Muscle layer of duodenum (tissue), 2 donors: ENCODE measurements around the gene SYNDIG1.

ENCODE experiments used
- H3K27ac ChIP-seq: one replicate; pipeline ENCODE4 v1.7.0; 2013; ENCODE audit warnings: mild to moderate bottlenecking, low read length
- H3K27me3 ChIP-seq: one replicate; pipeline ENCODE4 v1.7.0; 2013; ENCODE audit warnings: low read depth, mild to moderate bottlenecking, control low read depth, low read length
- H3K36me3 ChIP-seq, 2 donors: one replicate each; pipeline ENCODE4 v1.7.0; 2013; ENCODE audit warnings: low read length in 2 of 2, control low read depth in 1 of 2, mild to moderate bottlenecking in 1 of 2; ENCODE audit not compliant: insufficient read depth in 2 of 2, control insufficient read depth in 1 of 2
- H3K4me1 ChIP-seq, 2 donors: one replicate each; pipeline ENCODE4 v1.7.0; 2013; ENCODE audit warnings: low read length in 2 of 2, mild to moderate bottlenecking in 2 of 2, control low read depth in 1 of 2, moderate library complexity in 1 of 2; ENCODE audit not compliant: insufficient read depth in 2 of 2, control insufficient read depth in 1 of 2
- H3K4me3 ChIP-seq, 2 donors: one replicate each; pipeline ENCODE4 v1.7.0; 2013; ENCODE audit warnings: low read length in 2 of 2, low read depth in 1 of 2, mild to moderate bottlenecking in 1 of 2
- H3K9me3 ChIP-seq, 2 donors: one replicate each; pipeline ENCODE4 v1.7.0; 2013; ENCODE audit warnings: low read length in 2 of 2, control low read depth in 1 of 2, mild to moderate bottlenecking in 1 of 2; ENCODE audit not compliant: control insufficient read depth in 1 of 2
- donor health status: healthy.

The SYNDIG1 gene

DNA sequence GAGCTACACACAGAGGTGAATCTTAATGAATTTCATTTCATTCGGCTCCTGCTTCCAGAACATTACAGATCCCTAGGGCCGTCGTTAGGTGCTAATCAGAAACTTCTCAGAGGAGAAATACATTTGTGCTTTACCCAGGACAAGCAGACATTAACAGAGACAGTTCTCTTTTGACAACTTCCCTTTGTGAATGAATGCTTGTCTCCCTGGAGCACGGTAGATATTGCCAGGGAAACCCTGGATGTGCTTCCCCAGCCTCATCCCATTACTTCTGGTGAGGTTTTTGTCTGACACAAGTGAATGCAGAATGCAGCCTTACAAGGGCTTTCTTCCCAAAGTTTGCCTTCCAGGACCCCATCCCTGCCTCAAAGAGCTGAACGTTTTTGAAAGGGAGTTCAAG is 105.4 kb downstream of the SYNDIG1 start:
- no peak overlapping the region for H3K4me3 ChIP-seq
- no peaks in the 10 kb centered on the region for H3K4me1 ChIP-seq
- no peaks in the 10 kb centered on the region for H3K9me3 ChIP-seq
- no peaks in the 10 kb centered on the region for H3K27me3 ChIP-seq
- no peaks in the 10 kb centered on the region for H3K36me3 ChIP-seq
- H3K27ac ChIP-seq, result no peak overlapping the region

GRCh38 chr20:24575811-24576210 is 106.4 kb downstream of the SYNDIG1 start:
- Histone ChIP-seq H3K27ac (no peak overlapping the region), H3K36me3 (no peaks in the 10 kb centered on the region), H3K4me3 (no peak overlapping the region), H3K9me3 (no peaks in the 10 kb centered on the region), H3K27me3 (no peaks in the 10 kb centered on the region), H3K4me1 (no peaks in the 10 kb centered on the region)

- H3K27me3 ChIP-seq, result no peaks in the 10 kb centered on the region
- no peaks in the 10 kb centered on the region for H3K4me1 ChIP-seq
- H3K9me3 ChIP-seq, result no peaks in the 10 kb centered on the region
- H3K27ac ChIP-seq, result no peak overlapping the region
- H3K4me3 ChIP-seq, result no peak overlapping the region
- no peaks in the 10 kb centered on the region for H3K36me3 ChIP-seq
Observed at GRCh38 chr20:24576447-24576846, 107.0 kb downstream of the SYNDIG1 start.

DNA sequence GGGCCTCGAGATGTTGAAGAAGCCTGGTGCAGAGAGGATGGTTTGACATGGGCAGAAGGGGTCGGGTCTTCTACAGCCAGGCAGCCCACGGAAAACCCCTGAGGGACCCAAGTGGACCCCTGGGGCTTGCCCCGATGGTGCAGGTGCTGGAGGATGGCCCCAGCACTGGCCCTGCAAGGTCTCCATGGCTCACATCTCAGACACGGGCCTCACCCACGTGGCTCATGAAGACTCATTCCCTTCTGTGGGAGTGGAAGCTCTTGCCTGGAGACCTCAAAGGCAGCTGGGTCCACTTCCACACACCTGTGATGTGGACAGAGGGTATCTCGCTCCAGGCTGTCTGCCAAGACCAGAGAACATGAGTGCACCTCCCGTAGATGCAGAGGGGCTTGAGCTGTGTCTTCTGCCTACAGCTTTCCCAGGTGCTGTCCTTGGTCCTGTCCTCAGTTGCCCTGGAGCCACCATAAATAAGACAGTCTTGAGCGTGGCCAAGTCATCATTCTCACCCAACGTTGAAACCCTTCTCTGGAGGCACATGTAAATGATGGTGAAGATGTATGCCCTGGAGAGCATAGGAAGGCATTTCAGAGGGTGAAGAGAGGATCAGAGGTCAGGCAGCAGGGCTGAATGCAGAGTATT is 108.0 kb downstream of the SYNDIG1 start:
- H3K9me3 ChIP-seq, result no peaks in the 10 kb centered on the region
- no peaks in the 10 kb centered on the region for H3K36me3 ChIP-seq
- no peaks in the 10 kb centered on the region for H3K27me3 ChIP-seq
- no peak overlapping the region for H3K27ac ChIP-seq
- H3K4me3 ChIP-seq, result no peak overlapping the region
- H3K4me1 ChIP-seq, result no peaks in the 10 kb centered on the region

DNA sequence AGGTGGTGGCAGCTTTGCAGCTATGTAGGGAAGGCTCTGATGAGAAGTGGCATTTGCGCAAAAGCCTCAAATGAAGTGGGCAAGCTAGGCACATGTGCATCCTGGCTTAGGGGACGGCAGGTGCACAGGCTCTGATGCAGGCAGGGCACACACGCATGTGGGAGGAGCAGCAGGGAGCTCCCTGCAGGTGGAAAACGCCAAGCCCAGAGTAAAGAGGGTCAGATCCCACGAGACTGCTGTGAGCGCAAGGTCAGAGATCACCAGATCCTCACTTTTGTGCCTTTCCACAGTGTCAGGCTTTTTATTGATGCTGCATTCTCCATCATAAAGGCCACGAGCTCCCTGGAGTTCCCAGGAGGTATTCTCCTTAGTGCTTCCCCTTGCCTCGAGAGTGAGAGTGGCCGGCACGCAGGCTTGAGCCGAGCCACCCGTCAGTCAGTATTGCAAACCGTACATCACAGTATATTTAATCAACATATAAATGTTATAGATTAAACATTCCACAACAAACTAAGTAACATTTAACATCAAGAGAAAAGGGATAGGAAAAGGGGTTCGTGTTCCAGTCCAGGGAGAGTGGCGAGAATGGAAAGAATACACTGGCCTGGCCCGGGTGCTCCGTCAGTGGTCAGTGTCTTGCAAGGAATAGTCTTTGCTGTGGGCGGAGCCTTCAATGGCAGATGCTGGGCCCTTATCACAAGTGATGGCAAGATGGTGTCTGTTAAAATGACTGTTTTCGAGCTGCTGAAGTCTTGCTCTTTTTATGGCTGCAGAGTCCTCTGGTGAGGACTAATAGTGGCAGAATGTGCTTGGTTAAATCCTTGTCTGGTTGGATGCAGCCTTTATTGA is 109.4 kb downstream of the SYNDIG1 start:
- Histone ChIP-seq H3K4me1 (no peaks in the 10 kb centered on the region), H3K36me3 (no peaks in the 10 kb centered on the region), H3K27ac (no peak overlapping the region), H3K9me3 (no peaks in the 10 kb centered on the region), H3K4me3 (no peak overlapping the region), H3K27me3 (no peaks in the 10 kb centered on the region)

DNA sequence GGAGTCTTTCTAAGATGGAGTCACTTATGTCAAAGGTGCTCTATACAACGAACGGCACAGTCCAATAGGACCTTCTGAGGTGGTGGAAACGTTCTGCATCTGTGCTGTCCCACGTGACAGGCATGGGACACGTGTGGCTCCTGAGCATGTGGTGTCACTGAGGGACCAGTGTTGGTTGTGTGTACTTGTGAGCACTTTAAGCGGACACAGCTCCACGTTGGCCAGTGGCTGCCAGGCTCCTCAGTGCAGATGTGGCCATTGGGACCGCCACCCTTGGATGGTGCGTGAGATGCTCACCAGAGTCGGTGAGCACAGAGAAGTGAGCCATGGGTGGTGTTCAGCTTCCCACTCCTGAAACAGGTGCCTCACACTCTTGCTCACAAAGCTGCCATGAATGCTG is 110.0 kb downstream of the SYNDIG1 start:
- H3K36me3 ChIP-seq, result no peaks in the 10 kb centered on the region
- no peak overlapping the region for H3K27ac ChIP-seq
- H3K9me3 ChIP-seq, result no peaks in the 10 kb centered on the region
- H3K4me3 ChIP-seq, result no peak overlapping the region
- no peaks in the 10 kb centered on the region for H3K4me1 ChIP-seq
- no peaks in the 10 kb centered on the region for H3K27me3 ChIP-seq

- H3K4me1 ChIP-seq, result no peaks in the 10 kb centered on the region
- no peaks in the 10 kb centered on the region for H3K36me3 ChIP-seq
- H3K27me3 ChIP-seq, result no peaks in the 10 kb centered on the region
- H3K27ac ChIP-seq, result no peak overlapping the region
- H3K9me3 ChIP-seq, result no peaks in the 10 kb centered on the region
- no peak overlapping the region for H3K4me3 ChIP-seq
Observed at GRCh38 chr20:24580006-24580405, 110.6 kb downstream of the SYNDIG1 start.

DNA sequence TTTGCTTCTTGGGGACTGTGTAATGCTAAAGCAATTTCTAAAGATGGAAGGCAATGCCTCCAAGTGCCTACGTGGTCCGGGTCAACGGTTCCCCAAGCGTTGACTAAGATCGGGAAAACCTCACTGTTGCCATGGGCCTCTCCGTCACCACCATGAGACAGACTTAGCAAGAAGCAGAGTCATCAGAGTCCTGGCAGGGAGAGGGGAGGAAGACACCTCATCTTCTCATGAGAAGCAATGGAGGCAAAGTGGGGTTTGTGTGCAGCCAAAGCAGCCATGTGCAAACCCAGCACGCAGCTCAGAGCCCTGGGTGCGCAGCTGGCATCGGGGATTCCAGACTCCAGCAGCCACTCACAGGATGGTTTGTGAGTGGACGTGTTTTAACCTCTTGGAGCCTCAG is 111.4 kb downstream of the SYNDIG1 start:
- Histone ChIP-seq H3K36me3 (no peaks in the 10 kb centered on the region), H3K27ac (no peak overlapping the region), H3K4me3 (no peak overlapping the region), H3K4me1 (no peaks in the 10 kb centered on the region), H3K9me3 (no peaks in the 10 kb centered on the region), H3K27me3 (no peaks in the 10 kb centered on the region)

GRCh38 chr20:24581443-24582170 is 112.2 kb downstream of the SYNDIG1 start:
- Histone ChIP-seq H3K4me1 (no peaks in the 10 kb centered on the region), H3K36me3 (no peaks in the 10 kb centered on the region), H3K27ac (no peak overlapping the region), H3K9me3 (no peaks in the 10 kb centered on the region), H3K27me3 (no peaks in the 10 kb centered on the region), H3K4me3 (no peak overlapping the region)

- Histone ChIP-seq H3K9me3 (no peaks in the 10 kb centered on the region), H3K4me1 (no peaks in the 10 kb centered on the region), H3K36me3 (no peaks in the 10 kb centered on the region), H3K4me3 (no peak overlapping the region), H3K27me3 (no peaks in the 10 kb centered on the region), H3K27ac (no peak overlapping the region)
Observed at GRCh38 chr20:24582373-24583168, 113.1 kb downstream of the SYNDIG1 start.
